ENCODE data around the gene PPT2.
"Not testable (repeated sequence)": the region's sequence is repeated elsewhere in the genome, so short reads cannot be mapped to it uniquely, and the experiment has no call there.

PPT2 gene

DNA sequence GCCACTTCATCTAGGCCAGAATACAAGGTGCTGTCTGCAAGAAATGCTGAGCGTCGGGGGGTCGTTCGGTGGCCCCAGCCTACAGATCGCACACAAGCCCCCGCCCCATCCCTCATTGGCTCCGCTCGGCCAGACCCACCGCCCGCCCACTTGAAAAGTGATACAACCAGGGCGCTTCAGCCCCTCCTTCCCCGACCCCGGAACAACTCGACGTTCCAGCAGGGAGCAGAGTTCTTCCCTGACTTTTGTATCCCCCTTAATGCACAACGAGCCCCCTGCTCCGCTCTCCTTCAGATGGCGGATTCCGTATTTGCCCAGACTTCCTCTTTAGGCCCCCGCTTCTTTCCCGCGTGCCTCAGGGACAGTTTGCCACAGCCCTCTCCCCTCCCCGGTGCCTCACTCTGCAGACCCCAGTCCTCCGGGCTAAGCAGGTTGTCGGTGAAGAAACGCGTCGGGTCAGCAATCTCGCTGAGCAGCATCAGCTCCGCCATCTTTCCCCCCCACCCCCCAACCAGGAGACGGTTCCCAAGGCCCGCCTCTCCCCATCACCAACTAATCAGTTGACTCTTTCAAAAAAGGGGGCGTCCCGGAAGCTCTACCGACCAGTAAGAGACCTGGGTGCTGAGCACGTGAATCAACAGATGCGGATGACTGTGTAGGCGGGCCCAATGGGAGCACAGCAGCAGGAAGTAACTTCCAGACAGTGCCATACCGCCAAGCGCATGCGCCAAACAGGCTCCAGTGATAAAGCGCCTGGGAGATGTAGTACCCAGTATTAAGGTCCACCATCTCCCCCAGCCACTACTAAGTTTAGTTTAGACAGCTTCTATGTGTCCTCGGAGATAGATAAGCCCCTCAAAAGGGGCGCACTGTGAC lies 26.0 kb upstream of the PPT2 start, which contains the start of gene ATF6B:
ATF6B (minus strand) TSS at position 530 of the 876 bp plus-strand sequence; CDS start at position 491, 39 bp downstream.
- peak; percentile 100 for DNase-seq

DNA sequence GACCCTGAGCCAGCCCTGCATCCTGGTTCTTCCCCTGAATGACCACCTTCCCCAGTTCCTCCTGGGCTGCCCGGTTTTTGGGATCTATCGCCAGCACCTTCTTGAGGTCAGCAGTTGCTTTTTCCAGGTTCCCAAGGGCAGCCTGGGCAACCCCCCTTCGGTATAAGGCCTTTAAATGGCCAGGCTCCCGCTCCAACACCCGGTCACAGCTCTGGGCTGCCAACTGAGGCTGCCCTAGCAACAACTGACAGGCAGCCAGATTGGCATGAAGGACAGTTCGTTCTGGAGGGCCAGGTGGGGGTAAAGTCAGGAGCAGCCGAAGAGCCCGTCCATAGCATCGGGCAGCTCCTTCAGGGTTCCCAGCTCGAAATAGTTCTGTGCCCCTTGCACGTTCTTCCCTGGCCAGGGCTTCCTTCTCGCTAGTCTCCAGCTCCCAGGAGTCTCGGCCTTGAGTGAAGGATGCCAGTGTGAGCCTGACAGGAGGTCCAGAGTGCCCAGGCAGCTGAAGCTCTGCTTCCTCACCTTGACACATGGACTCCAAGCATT lies 25.1 kb upstream of the PPT2 start:
- no peak for DNase-seq

DNA sequence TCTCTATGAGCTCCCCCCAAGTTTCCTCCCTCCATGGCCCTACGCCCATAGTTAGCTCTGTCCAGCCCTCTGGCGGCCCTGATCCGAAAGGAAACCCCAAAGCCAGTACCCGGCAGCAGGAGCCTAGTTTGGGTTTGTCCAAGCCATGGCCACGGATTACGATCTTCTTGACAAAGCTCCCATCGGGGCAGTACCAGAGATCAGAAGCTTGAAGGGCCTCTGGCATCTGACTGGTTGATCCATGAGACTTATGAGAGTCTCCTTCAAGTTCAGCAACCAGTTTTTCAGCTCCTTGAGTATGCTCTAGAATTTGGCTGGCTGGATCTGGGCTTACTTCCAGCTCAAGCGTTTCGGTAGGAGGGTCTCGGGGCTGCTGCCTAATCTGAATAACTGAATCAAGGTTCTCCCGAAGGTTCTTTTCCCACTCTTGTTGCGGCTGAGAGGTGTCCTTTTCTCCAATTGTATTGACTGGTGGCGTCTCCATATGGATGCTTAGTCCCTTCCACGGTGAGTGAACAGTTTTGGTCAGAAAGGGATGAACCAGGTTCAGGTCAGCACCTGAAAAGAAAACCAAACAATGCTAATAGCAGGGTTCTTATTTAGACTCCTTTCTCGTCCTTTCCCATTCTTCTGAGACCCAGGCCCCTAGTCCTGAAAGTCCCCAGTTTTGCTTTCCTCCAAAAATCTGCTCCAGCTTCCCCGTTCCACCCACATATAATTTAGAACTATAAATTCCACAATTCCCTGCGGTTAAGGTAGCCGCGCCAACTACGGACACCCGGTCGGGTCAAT lies 24.4 kb upstream of the PPT2 start:
- no peak for DNase-seq

DNA sequence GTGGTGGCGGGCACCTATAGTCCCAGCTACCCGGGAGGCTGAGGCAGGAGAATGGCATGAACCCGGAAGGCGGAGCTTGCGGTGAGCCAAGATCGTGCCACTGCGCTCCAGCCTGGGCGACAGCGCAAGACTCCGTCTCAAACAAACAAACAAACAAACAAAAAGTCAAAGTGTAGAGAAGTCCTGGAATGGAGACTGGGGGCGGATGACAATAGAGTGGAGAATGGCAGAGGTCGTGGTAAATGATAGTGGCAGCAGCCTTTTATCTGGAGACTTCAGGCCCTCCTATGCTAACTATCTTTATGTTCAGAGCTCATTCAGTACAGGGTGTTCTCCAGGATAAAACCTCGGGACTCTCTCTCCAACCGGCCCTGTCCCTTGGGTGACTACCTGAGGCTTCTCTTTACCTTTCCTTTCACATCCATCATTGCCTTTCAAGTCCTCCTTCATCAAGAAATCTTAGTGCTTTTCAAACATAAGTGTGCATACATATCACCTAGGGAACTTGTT lies 22.4 kb upstream of the PPT2 start:
- DNase-seq = no peak

DNA sequence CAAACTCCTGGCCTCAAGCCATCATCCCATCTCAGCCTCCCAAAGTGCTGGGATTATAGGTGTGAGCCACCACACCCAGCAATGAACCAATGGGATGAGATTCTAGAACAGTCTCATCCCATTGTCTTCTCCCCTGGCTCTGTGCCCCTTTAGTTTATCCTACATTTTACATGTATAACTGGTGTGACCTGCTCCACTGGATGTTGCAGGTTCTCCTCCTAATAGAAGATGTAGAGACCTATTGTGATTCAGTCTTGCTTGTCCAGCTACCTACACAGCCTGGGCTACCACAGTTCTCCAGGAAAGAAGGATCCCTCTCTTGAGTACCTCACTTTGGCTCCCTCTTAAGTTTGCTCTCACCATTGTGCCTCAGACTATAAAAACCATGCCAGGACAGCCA lies 21.8 kb upstream of the PPT2 start:
- DNase-seq = no peak

DNA sequence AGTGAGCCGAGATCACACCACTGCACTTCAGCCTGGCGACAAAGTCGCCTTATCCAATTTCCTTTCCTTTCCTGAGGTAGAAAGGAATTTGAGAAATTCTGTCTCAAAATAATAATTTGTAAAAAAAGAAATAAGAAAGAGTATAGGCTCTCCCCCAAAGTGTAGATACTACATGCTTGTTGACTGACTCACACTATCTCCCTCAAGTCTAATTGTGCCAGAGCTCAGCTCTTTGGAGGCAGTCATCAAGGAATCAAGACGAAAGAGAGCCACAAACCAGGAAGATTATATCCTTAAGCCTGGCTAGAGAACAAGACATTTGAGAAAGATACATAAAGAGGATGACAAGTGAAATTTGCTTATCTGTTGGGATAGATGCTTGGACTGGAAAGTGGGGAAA lies 20.2 kb upstream of the PPT2 start:
- peak; percentile 73 for DNase-seq

DNA sequence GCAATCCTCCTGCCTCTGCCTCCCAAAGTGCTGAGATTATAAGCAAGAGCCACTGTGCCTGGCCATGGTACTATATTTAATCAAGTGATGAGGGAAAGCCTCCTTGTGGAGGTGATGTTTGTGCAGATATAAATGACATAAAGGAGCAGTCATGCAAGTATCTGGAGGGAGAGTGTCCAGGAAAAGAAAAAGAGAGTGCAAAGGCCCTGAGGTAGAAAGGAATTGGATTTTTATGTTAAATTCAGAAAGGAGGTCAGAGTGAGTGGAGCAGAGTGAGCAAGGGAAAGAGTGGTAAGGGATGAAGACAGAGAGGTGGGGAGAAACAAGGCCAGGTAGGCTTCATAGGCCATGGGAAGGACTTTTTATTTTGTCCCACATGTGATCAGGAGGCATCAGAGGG lies 16.5 kb upstream of the PPT2 start:
- DNase-seq = no peak

DNA sequence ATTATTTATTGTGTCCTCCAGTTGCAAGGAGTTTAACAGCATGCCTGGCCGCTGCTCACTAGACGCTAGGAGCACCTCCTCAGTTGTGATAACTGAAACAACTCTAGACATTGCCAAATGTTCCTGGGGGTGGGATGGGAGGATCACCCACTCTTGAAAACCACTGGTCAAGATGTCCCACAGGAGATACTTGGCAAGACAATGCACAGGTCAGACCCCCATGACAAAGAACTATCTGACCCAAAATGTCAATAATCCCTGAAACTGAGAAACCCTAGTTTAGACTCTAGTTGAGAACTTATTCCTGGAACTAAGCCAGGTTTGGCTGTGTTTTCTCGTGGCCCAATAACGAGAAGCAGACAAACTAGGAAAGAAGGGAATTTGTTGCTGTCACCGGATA lies 14.4 kb upstream of the PPT2 start:
- no peak for DNase-seq

DNA sequence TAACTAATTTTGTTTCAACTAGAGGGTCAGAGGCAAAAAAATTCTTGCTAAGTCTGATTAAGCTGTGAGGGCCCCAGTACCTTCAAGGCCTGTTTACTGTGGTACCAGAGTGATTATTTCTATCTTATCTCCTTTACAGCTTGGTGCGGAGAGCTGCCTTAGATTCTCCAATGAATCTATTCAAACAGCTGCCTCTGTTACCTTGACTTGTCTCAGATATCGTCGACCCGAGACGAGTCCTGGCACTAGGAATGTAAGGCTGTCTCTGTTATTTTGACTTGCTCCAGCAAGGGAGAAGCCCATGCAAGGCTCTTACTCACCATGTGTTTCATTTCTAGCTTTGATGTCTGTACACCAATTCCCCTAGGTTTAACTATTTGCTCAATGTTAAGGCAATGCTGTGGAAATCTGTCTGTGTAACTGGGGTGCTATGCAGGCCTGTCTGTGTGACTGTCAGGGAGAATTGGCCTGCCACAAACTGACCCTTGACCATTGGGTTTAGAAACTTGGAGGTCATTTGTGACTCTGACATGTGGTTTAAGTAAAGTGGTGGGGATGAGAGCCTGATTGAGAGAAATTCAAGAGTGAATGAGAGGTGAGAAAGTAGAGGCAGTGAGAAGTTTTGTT lies 13.4 kb upstream of the PPT2 start:
- peak; percentile 21 for DNase-seq

DNA sequence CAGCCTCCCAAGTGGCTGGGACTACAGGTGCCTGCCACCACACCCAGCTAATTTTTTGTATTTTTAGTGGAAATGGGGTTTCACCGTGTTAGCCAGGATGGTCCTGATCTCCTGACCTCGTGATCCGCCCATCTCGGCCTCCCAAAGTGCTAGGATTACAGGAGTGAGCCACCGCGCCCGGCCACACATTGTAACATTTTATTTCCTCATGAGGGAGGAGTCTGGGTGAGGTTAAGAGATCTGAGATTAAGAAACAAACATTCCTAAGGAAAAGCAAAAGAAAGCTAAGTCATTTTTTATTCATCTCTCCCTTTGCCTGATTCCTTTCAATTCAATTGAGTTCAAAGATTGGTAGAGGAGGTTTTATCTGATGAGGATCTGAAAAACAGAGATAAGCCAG lies 9.7 kb upstream of the PPT2 start:
- DNase-seq = not testable (repeated sequence)

DNA sequence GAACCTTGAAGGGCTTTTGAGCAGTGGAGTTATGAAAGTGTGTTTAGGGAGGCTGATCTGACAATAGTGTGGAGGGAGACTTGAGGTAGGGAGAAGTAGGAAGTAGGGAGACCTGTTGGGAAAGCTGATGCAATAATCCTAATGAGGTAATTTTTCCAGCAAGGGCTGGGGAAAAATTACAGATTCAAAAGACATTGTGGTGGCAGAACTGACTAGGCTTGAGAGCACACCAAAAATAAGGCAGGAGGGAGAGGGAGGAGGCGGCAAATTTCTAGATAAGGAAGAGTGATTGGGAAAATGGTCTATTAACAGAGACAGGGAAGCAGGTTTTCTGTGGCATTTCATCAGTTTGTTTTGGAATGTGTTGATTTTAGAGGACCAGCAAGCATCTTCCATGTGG lies 7.7 kb upstream of the PPT2 start:
- peak; percentile 21 for DNase-seq

DNA sequence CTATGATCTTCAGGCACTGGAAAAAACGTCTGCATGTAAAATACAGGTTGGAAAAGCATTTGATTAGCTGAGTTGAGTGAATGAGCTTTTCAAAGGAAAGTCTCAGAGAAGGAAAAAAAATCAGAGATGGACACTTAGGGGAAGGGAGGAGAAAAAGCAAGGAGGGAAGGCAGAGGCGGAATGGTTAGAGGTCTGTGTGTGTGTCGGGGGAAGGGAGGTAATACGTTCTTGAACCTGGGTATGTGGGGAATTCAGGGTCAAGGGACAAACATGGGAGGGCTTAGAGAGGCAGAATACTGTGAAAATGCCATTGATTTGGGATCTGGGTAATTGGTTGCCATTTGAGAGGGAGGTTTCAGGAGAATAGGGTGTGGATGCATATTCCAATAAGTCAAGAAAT lies 7.3 kb upstream of the PPT2 start:
- no peak for DNase-seq

DNA sequence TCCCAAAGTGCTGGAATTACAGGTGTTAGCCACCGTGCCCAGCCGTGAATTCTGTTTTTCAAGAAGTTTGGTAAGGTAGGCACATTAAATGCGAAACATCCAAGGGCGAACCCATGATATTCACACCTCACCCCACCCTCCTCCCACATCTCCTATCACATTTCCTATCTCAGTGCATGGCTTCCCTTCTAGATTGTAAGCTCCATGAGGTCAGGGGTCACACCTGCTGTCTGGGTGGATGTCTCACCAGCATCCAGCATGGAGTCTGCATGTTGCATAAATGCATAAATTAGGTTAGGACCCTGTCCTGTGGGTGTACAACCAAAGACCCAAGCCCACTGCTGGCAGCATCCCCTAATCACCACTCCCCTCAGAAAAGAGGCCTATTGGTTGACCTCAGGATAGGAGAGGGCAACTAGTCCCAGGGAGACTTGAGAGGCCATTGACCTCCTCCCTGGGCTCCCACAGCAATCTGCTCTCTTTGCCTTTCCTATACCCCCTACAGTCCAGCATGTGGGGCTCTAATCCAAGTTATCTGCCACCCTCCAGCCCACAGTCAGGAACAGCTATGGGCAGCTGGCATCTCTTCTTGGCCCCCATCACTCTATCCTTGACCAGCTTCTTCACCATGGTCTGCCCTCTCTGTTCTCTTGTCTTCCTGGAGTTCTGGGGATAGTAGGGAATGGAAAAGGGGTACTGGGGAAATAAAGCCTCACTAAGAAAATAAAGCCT lies 6.4 kb upstream of the PPT2 start:
- no peak for DNase-seq

DNA sequence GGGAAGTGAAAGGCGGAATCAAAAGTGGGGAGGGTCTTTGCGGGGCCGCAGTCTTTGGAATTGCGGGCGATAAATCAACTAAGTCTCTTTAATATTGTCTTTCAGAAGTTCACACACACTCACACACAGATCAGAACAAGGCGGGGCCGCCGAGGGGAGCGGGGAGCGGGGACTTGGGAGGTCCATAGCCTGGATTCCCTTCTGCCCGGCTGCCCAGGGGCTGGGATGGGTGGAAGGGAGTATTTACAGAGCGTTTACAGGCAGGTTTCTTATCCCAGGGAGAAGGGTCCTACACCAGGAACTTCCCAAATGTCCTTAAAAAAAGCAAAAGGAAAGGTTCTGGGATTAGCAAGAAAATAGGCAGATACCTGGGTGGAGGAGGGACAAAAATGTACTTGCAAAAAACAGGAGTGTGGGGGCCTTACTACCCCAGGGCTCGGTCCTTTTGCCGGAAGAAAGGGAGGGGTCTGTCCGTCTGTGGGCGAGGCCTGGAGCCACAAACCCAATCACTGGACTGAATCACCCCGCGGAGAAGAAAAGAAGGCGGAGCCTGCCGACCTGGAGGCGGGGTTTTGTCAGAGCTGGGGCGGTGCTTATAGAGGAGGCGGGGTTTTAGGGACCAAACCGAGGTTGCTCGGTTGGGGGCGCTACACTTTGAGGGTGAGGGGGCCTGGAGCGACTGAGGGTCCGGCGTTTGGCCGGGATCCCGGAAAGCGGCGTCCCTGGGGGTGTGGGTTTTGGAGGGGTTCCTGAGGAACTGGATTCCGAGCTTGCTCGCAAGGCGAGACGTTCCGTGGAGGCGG lies 5.5 kb upstream of the PPT2 start:
- peak; percentile 34 for DNase-seq

DNA sequence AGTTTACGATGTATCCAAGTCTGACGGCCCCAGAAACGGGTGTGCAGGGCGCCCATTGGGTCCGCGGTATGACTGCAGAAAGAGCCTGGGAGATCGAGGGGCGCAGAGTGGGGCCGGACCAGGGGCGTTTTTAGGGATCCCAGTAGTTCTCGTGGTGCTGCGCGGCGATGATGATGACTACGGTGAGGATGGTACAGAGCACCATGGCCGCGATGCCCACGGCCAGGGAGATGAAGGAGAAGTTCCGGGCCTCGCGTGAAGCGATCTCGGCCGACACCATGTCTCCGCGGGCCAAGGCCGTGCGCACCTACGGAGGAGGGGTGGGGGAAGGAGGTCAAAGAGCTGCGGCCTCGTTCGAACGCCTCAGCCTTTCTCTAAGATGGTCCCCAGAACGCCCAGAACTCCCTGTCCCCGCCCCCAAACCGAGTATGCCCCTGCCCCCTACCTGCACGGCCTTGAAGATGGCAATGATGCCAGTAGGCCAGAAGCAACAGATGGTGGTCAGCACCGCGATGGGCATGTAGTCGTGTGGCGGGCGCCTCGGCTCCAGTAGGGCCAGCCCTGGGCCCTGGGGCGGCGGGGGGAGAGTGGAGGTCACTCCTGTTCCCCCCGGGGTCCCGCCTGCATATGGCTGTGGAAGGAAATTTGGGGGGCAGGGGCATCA lies 4.7 kb upstream of the PPT2 start:
- DNase-seq = no peak

DNA sequence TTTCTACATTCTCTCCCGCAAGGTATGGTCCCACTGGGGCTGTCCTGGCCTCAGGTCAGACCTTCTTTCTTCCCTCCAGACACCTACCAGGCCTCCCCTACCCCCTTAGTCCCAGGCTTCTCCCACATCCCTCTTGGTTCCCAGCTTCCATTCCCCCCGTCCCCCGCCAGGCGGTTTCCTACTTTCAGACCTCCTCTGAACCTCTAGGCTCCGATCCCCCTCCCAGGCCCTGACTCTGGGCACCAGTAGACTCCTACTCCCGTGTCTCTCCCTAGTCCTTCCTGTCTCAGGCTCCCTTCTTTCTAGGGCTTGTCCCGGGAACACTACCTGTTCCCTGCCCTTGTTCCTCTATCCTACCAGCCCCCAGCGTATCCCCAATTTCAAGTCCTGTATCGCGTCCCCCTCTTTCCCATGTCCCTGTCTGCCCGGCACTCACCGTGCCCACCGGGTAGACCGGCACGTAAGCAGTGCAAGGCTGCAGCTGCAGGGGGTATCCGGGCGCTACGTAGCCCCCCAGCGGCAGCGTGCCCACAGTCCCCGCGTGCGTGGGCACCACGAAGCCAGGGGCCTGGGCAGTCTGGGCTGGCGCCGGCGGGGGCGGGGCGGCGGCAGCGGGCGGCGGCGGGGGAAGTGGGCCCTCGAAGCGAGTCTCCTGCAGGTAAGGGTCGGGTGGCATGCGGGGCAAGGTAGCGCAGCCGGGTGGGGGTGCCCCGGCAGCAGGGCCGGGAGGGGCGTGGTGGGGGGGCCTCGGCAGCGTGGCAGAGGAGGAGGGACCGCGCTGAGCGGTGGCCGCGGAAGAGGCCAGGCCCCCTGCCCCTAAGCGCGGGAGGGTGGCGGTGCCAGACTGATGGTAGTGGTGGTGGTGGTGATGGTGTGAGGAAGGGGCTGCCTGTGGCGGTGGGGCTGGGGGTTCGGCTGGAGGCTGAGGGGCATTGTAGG lies 3.7 kb upstream of the PPT2 start:
- DNase-seq = no peak

DNA sequence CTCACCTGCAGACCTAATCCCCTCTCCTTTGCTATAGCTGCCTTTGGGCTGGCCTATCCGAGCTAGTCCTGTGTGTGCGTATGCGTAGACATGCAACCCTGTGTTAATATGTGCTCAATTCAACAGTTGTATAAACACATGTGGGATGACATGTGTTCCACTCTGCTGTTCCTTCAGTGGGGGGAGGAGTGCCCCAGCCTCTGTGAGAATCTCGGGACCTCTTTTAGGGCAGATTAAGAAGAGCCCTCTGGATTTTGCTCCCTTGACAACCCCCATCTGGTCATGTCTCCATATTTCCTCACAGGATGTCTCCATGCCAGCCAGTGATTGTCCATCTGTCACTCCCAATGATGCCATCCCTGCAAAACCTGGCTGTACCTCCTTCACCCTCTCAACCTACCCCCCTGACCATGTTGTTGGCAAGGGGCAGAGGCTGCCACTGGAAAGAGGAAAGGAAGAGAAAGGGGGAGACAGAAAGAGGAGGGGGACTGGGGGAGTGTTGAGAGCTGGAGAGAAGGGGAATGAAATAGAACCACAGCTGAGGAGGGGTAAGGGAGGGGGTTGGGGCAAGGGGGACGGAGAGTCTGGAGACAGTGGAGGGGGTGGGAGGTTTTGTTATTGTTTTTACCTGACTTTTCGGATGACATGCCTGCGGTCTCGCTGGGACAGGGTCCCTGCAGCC lies 2.6 kb upstream of the PPT2 start:
- DNase-seq = no peak

DNA sequence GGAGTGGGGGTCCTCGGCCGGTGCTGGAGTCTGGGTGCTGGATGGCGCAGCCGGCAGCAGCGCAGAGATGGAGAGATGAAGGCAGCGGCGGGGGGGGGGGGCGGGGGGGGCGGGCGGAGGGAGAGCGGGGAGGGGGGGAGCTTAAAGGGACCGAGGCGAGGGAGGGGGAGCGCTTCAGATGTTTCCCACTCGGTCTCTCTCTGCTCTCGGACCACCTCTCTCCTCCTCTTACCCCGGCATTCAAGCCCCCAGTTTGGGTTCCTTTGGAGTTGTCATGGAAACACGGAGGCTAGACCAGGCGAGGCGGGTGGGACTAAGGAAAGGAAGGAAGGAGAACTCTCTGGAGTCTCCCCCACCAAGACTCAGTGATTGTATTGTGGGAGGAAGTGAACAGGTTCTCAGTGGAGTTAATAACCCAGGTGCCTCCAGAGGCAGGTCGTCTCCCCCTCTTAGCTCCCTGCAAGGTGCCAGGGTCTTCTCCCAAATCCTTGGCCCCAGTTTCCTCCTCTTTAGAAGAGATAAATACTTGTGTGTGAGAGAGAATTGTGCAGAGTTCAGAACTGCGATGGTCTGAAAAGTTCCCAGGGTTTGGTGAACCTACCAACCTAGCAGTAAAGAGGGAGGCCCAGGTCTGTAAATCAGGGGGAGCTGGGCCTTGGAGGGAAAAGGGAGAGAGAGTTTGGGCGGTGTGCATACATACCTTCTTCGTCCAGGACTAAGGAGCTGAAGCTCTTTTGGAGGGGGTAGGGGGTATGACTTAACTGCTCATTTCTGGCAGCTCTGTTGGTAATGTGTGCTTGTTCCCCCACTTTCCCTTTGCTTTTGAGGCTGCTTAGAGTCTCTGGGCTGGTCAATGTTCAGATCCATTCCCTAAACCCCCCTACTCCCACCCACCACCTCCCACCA lies 1.8 kb upstream of the PPT2 start, which contains the start of gene PRRT1:
PRRT1 (minus strand) TSS at position 77 of the 906 bp plus-strand sequence. CDS start 112 bp downstream, outside the sequence.
- DNase-seq = no peak

Measured in fibroblast of upper back skin (primary cell).